H1 (cell line): ENCODE measurements around the gene MAMSTR.

Experiments used
- ATF3 ChIP-seq: IDR thresholded peaks from 2 replicates; pipeline ENCODE4 v1.6.1; 2011; ENCODE audit warnings: low read depth, mild to moderate bottlenecking, low read length; ENCODE audit not compliant: insufficient read depth
- CTCF ChIP-seq, 3 experiments: IDR thresholded peaks; 1 replicate in 2 of 3; 2 replicates in 1 of 3; pipeline versions ENCODE4 v1.5.1 to v1.6.1; 2011; ENCODE audit warnings: low read length in 3 of 3, mild to moderate bottlenecking in 3 of 3, inconsistent platforms in 2 of 3, low read depth in 1 of 3, moderate library complexity in 1 of 3; ENCODE audit not compliant: insufficient read depth in 1 of 3; ENCODE audit errors: control extremely low read depth in 1 of 3
- FOSL1 ChIP-seq: IDR thresholded peaks from 2 replicates; pipeline ENCODE4 v1.6.1; 2011; ENCODE audit warnings: mild to moderate bottlenecking, low read depth, low read length, moderate library complexity; ENCODE audit not compliant: insufficient read depth
- NRF1 ChIP-seq: IDR thresholded peaks from 2 replicates; pipeline ENCODE4 v1.6.1; 2011; ENCODE audit warnings: mild to moderate bottlenecking, low read depth, low read length, improper control_type of control experiment
- POLR2A ChIP-seq, 2 experiments: IDR thresholded peaks; 1 replicate in 1 of 2; 2 replicates in 1 of 2; pipeline ENCODE4 v1.6.1; 2011; ENCODE audit warnings: low read depth in 2 of 2, low read length in 2 of 2, mild to moderate bottlenecking in 2 of 2; ENCODE audit errors: control extremely low read depth in 1 of 2
- RFX5 ChIP-seq: IDR thresholded peaks from 2 replicates; pipeline ENCODE4 v1.6.1; 2011; ENCODE audit warnings: low read depth, low read length, improper control_type of control experiment, borderline replicate concordance
- RNF2 ChIP-seq: fragments of 200-900, 300-1000 bp; sonication (generic); IDR thresholded peaks from 2 replicates; pipeline ENCODE4 v1.7.1; 2016; ENCODE audit warnings: borderline replicate concordance, low read depth, mild to moderate bottlenecking, antibody characterized with exemption, low read length; ENCODE audit not compliant: poor library complexity, severe bottlenecking; ENCODE audit errors: missing control alignments
- RXRA ChIP-seq: IDR thresholded peaks from 2 replicates; pipeline ENCODE4 v1.6.1; 2011; ENCODE audit warnings: low read depth, mild to moderate bottlenecking, low read length, moderate library complexity; ENCODE audit not compliant: insufficient read depth
- SP1 ChIP-seq: IDR thresholded peaks from 2 replicates; pipeline ENCODE4 v1.6.1; 2011; ENCODE audit warnings: low read depth, low read length
- TAF1 ChIP-seq: IDR thresholded peaks from 2 replicates; pipeline ENCODE4 v1.6.1; 2011; ENCODE audit warnings: mild to moderate bottlenecking, low read depth, low read length
- ZNF274 ChIP-seq: IDR thresholded peaks from 2 replicates; pipeline ENCODE4 v1.7.0; 2012; ENCODE audit warnings: low read length, borderline replicate concordance; ENCODE audit errors: extremely low read depth

DNA sequence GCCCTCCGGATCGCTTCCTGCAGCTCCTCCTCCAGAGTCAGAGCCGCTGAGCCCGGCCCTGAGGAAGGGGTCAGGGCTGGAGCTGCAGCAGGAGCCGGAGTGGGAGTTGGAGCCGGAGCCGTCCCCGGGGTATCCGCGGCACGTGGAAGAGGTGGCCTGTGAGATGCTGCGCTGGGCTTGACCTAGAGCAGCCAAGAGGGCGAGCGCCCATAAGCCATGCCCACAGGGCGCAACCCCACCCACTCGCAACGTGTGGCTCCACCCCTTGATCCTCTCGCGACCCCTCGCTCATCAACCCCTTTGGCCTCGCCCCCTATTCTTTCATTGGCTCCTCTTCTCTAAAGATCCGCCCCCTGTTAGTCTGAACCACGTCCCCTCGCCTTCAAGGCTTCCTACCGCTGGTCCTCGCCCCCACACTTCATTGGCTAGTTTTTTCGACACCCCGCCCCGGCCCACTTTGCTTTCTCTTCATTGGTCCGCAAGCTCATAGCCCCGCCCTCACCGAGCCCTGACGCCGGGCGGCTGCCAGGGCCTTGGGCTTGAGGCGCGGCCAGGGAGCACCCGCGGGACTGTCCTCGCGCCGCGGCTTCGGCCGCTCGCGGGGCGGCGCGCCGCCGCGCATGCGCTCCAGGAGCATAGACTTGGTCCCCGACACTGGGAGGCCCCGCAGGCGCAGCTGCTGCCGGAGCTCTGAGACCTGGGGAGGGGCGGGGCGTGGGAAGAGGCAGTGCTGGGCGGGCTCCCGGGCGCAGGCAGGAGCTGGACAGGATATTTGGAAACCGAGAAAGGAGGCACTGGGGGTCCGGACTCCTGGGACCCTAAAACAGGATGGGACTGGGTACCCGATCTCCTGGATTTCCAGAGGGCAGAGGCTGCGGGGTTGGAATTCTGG lies 5.4 kb downstream of the MAMSTR start:
- TF ChIP-seq POLR2A (IDR thresholded peaks at IDR 0.05; ENCODE audit: control extremely low read depth in 1 of 2, low read depth in 2 of 2, low read length in 2 of 2), result no peak
- TF ChIP-seq CTCF (IDR thresholded peaks at IDR 0.05; ENCODE audit: control extremely low read depth in 1 of 3, insufficient read depth in 1 of 3, low read depth in 1 of 3, low read length in 3 of 3), result no peak
- peak; percentile 57; the same call in 1 of the 2 replicates for TF ChIP-seq SP1
- no peak for TF ChIP-seq RXRA
- TF ChIP-seq FOSL1, result no peak
- TF ChIP-seq TAF1, result no peak
- TF ChIP-seq ZNF274, result no peak
- peak; percentile 87 for TF ChIP-seq NRF1
- TF ChIP-seq RFX5, result no peak
- no peak for TF ChIP-seq ATF3
- no peak for TF ChIP-seq RNF2
